Liver (tissue), 3 donors: Measurements from ENCODE around the gene E2F3.

ENCODE experiments used
- CTCF ChIP-seq: fragments of 150-350 bp; IDR thresholded peaks from 2 replicates; pipeline ENCODE4 v1.5.1; 2017; ENCODE audit warnings: improper control_type of control experiment, low read depth, low read length; ENCODE audit not compliant: missing input control
- MAX ChIP-seq: IDR thresholded peaks from 2 replicates; pipeline ENCODE4 v1.6.1; 2016; ENCODE audit warnings: antibody characterized with exemption
- SP1 ChIP-seq: IDR thresholded peaks from 2 replicates; pipeline ENCODE4 v1.6.1; 2018; ENCODE audit warnings: antibody characterized with exemption, mild to moderate bottlenecking
- TAF1 ChIP-seq: conservative IDR thresholded peaks from 2 replicates; pipeline ENCODE4 v1.6.1; 2016; ENCODE audit warnings: antibody characterized with exemption, mild to moderate bottlenecking
- donor health status: healthy.
- donor health status: healthy.

- no peak for TF ChIP-seq CTCF
- TF ChIP-seq SP1 = no peak
- TF ChIP-seq TAF1 = no peak
- no peak for TF ChIP-seq MAX
These were observed 110.2 kb downstream of the E2F3 start for GRCh38 chr6:20511852-20512251.
